Coronary artery (tissue), 2 donors: ENCODE measurements around the gene NLRP9.

Experiments
- DNase-seq: peaks from one replicate; pipeline ENCODE4 v3.0.0-alpha.2; 2017; ENCODE audit warnings: low spot score
- H3K27ac ChIP-seq, 2 donors: fragments of 200-600 bp; sonication (generic); one replicate each; pipeline ENCODE4 v1.5.1; 2016 to 2019
- H3K4me3 ChIP-seq: fragments of 200-600 bp; sonication (generic); 2 replicates; pipeline ENCODE4 v1.5.1; 2016; ENCODE audit warnings: mild to moderate bottlenecking, moderate library complexity
- TF ChIP-seq, protein P1 (sequence below): fragments of 200-600 bp; sonication (generic); IDR thresholded peaks from one replicate; pipeline ENCODE4 v1.5.1; 2019; ENCODE audit warnings: antibody characterized with exemption

The NLRP9 gene

GRCh38 chr19:55702131-55702627 is 36.0 kb downstream of the NLRP9 start:
- TF ChIP-seq, protein P1, sequence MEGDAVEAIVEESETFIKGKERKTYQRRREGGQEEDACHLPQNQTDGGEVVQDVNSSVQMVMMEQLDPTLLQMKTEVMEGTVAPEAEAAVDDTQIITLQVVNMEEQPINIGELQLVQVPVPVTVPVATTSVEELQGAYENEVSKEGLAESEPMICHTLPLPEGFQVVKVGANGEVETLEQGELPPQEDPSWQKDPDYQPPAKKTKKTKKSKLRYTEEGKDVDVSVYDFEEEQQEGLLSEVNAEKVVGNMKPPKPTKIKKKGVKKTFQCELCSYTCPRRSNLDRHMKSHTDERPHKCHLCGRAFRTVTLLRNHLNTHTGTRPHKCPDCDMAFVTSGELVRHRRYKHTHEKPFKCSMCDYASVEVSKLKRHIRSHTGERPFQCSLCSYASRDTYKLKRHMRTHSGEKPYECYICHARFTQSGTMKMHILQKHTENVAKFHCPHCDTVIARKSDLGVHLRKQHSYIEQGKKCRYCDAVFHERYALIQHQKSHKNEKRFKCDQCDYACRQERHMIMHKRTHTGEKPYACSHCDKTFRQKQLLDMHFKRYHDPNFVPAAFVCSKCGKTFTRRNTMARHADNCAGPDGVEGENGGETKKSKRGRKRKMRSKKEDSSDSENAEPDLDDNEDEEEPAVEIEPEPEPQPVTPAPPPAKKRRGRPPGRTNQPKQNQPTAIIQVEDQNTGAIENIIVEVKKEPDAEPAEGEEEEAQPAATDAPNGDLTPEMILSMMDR: no peak
- no peak for DNase-seq
- no peak overlapping the region for H3K27ac ChIP-seq

DNA sequence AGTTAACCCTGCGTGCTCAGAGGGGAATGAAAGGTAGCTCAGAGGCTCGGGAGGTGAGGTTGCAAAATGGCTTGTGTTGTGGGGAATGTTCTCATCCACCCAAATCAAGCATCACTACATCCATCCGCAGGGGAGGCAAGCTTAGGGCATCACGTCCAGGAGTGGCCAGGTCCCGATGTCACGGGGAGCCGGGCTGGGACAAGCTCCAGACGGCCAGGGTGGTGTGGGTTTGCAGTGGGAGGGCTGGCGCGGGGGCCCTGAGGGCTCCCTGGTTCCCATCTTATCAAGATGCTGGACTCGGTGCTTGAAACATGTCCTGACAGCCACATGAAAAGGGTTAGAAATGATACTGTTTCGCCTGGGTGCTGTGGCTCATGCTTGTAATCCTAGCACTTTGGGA is 37.4 kb downstream of the NLRP9 start:
- Histone ChIP-seq H3K27ac (no peak overlapping the region), H3K4me3 (no peak overlapping the region)
- TF ChIP-seq, protein P1: no peak
- DNase-seq: no peak

More at GRCh38 chr19:55702131-55702627, 36.0 kb downstream of the NLRP9 start:
- H3K4me3 ChIP-seq: no peak overlapping the region

DNA sequence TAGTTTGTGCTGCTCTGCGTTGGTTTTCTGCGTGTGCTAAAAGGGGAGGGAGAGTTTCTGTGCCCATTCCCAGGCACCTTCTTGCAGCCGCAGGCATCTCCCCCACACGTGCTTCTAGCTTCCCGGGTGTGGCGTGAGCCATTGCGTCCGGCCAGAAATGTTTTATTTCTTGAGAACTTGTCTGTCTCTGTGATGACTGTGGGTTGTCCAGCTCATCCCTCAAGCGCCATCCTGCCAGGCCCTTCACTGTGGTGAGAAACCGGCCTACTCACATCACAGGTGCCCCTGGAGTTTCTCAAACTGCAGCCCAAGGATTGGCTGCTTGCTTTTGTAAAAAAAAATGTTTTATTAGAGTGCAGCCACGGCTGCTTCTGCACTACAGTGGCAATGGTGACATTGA is 39.0 kb downstream of the NLRP9 start:
- Histone ChIP-seq H3K27ac (no peak overlapping the region), H3K4me3 (no peak overlapping the region)
- TF ChIP-seq, protein P1: no peak
- no peak for DNase-seq

DNA sequence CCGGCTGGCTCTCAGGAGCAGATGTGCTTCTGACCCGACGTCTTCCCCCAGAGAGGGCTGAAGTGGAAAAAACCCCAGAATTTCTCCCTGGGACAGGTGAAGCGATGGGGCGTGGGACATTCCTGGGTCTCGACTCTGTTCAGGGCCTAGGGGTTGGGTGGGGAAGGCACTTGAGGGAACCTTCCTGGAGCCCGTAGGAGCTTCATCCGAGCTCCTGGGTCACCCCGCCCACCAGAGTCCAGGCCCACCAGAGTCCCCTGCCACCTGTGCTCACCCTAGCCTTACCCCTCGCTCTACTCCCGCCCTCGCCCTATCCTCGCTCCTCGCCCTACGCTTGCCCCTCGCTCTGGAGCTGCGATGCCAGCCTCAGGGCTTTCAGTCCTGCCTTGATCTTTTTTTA is 39.9 kb downstream of the NLRP9 start:
- DNase-seq: no peak
- TF ChIP-seq, protein P1: no peak

DNA sequence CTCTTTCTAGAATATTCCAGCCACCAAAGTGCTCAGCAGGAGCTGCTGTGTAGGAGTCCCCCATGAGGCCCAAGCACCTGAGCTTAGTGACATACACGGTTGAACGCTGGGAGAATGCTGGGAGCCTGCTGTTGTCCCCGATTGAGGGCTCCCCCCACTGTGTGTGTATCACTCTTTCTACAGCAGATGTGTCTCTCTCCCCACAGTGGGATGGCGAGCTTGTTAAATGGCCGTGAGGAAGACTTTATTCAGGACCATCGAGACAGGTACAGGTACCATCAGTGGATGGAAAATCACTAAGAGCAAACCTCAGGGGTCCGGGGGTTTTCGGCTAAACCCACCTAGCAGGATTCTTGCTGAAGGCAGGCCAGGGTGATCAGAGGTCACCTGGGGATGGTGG is 40.5 kb downstream of the NLRP9 start:
- TF ChIP-seq, protein P1: no peak
- DNase-seq: no peak
- no peak overlapping the region for H3K4me3 ChIP-seq
- H3K27ac ChIP-seq: no peak overlapping the region

More for the DNA sequence above, 39.9 kb downstream of the NLRP9 start:
- H3K4me3 ChIP-seq: no peak overlapping the region
- no peak overlapping the region for H3K27ac ChIP-seq

DNA sequence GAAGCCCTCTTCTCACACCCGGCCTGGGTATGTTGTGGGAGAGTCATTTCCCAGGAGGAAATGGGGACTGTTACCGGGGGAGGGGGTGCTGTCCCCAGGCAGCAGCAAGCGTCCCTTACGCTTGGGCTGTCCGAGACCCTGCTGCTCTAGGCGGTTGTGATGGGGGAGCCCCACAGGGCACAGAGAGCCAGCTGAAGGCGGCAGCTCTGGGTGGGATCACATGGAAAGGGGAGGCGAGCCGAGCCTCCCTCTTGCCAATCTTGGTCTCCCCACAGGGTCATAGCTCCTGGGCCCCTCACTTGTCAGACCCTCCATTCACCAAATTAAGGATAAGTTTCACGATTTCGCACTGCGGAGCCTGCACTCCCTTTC is 41.1 kb downstream of the NLRP9 start:
- no peak for DNase-seq
- TF ChIP-seq, protein P1: no peak
- Histone ChIP-seq H3K27ac (no peak overlapping the region), H3K4me3 (no peak overlapping the region)

GRCh38 chr19:55696301-55697068 is 41.7 kb downstream of the NLRP9 start:
- H3K27ac ChIP-seq: no peak overlapping the region
- no peak overlapping the region for H3K4me3 ChIP-seq
- TF ChIP-seq, protein P1: no peak
- no peak for DNase-seq
